ENCODE results near the gene FAM234A. TPM values are rescaled to one million over a fixed set of nuclear protein-coding genes. Genes with fewer than 3 reads are reported as not detected.
"Not testable (repeated sequence)": the region's sequence is repeated elsewhere in the genome, so short reads cannot be mapped to it uniquely, and the experiment has no call there.

FAM234A gene
- polyA plus RNA-seq, 1 donor from 2014 or later: 31.5 TPM

DNA sequence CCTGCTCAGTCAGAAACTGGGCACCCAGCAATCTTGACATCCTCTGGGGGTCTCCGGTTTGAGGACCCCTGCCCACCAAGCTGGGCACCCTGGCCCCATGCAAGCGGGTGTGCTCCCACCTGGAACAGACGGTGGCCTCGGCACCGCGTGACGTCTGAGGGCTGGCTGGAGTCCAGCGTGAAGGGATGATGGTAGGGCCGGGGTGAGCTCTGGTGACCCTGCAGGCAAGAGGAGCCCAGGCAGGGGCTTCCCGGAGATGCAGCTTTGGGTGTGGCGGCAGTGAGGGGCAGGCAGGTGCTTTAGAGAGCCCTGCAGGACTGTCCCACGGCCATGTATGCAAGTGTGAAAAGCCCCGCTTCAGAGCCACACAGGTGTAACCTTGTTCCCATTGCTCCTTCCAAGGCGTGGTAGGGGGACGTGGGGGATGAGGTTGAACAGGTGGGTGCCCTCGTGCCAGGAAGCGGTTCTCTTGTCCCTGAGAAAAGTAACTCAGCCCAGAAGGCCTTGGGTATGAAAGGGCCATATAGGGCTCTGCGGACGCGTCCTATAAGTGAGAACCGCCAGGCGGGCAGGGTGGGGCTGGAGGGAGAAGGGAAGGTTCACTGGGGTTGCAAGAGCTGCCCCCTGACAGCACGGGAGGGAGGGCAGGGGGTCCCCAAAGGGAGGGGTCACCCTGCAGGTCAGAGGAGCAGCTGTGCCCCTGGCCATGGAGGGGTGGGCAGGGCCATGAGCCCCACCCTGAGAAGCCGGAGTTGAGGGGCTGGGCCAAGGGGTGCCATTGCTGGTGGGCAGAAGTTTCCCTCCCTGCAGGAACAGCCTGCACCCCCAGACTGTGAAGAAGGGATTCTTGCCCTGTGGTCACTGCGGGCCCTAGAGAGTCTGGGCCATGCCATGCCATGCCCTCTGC lies 31.9 kb downstream of the FAM234A start:
- Mint-ChIP-seq H3K4me1 (peaks cover 0 to 3% (median 0%) of the 10 kb centered on the region in 3 donors), H3K9me3 (no peaks in the 10 kb centered on the region), H3K27me3 (no peaks in the 10 kb centered on the region), H3K27ac (no peak overlapping the region), H3K4me3 (no peak overlapping the region), H3K36me3 (no peaks in the 10 kb centered on the region)

GRCh38 chr16:267562-267961 lies 32.9 kb downstream of the FAM234A start:
- not testable (repeated sequence) for H3K4me1 Mint-ChIP-seq, H3K27ac Mint-ChIP-seq, H3K9me3 Mint-ChIP-seq, H3K27me3 Mint-ChIP-seq, H3K4me3 Mint-ChIP-seq, H3K36me3 Mint-ChIP-seq

- Mint-ChIP-seq H3K9me3 (no peaks in the 10 kb centered on the region), H3K36me3 (no peaks in the 10 kb centered on the region), H3K27me3 (peaks cover 2% of the 10 kb centered on the region), H3K27ac (no peak overlapping the region), H3K4me3 (no peak overlapping the region), H3K4me1 (peaks cover 0 to 3% (median 0%) of the 10 kb centered on the region in 3 donors)
Measured at GRCh38 chr16:268141-269053, 33.8 kb downstream of the FAM234A start.

- Mint-ChIP-seq H3K4me1 (peaks cover 0 to 3% (median 0%) of the 10 kb centered on the region in 3 donors), H3K27me3 (peaks cover 6% of the 10 kb centered on the region), H3K36me3 (no peaks in the 10 kb centered on the region), H3K27ac (no peak overlapping the region), H3K9me3 (no peaks in the 10 kb centered on the region), H3K4me3 (no peak overlapping the region)
Measured at GRCh38 chr16:269061-269796, 34.6 kb downstream of the FAM234A start.

GRCh38 chr16:270381-271255 lies 36.0 kb downstream of the FAM234A start:
- Mint-ChIP-seq H3K4me3 (no peak overlapping the region), H3K9me3 (no peaks in the 10 kb centered on the region), H3K27me3 (peaks cover 10% of the 10 kb centered on the region), H3K36me3 (no peaks in the 10 kb centered on the region), H3K4me1 (peaks cover 0 to 3% (median 0%) of the 10 kb centered on the region in 3 donors), H3K27ac (no peak overlapping the region)

- Mint-ChIP-seq H3K4me3 (no peak overlapping the region), H3K27ac (no peak overlapping the region), H3K4me1 (peaks cover 0 to 1% (median 0%) of the 10 kb centered on the region in 3 donors)
Measured at GRCh38 chr16:272633-273546, 38.3 kb downstream of the FAM234A start.

DNA sequence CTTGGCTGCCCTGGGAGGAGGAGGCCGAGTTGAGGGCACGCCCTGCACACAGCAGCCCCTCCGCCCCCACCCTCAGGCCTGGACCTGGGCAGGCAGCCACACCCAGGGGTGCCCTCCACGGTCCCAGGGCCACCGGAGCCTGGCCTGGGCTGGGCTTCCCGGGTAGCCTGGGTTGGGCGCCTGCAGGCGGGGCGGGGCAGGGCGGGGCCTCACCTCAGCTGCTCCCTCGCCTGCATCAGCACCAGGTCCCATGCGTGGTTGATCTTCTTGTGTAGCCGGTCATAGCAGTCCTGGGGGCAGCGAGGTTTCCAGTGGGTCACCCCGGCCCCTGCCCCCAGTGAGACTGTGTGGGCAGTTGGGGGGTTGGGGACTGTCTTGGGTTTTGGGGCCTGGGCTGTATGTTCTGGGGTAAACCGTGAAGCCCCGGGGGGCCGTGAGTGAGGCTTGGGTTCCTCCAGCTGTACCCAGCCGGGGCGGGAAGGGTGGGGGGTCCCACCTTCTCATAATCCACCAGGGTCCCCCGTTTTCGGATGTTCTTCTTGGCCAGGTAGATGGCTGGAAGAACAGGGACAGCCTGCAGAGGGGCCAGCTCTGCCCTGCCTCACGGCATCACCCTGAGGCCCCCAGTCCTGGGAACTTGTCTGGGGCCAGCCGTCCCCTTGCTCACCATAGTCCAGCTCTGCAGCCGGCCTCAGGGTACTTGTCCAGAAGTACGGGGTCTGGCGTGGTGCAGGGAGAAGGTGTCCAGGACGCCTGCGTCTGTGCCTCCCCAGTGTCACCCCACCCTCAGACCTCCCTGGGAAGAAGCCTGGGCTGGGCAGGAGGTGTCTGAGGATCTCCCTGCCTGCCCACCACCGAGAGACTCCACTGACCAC lies 39.2 kb downstream of the FAM234A start:
- Mint-ChIP-seq H3K4me3 (peak overlapping the region in 1 of 4 donors; percentile 23), H3K4me1 (peaks cover 0 to 1% (median 0%) of the 10 kb centered on the region in 3 donors), H3K27me3 (peaks cover 25% of the 10 kb centered on the region), H3K36me3 (no peaks in the 10 kb centered on the region), H3K27ac (no peak overlapping the region), H3K9me3 (no peaks in the 10 kb centered on the region)

More at GRCh38 chr16:272633-273546, 38.3 kb downstream of the FAM234A start:
- H3K9me3 Mint-ChIP-seq: no peaks in the 10 kb centered on the region
- H3K36me3 Mint-ChIP-seq: no peaks in the 10 kb centered on the region
- H3K27me3 Mint-ChIP-seq: peaks cover 21% of the 10 kb centered on the region

- Mint-ChIP-seq H3K27me3 (peaks cover 30% of the 10 kb centered on the region), H3K27ac (no peak overlapping the region), H3K9me3 (no peaks in the 10 kb centered on the region), H3K36me3 (no peaks in the 10 kb centered on the region), H3K4me3 (peak overlapping the region in 3 of 4 donors; percentile 59 to 78 (median 72)), H3K4me1 (peaks cover 0 to 3% (median 0%) of the 10 kb centered on the region in 3 donors)
Measured at GRCh38 chr16:275041-275641, 40.5 kb downstream of the FAM234A start.

GRCh38 chr16:275786-276232 lies 41.2 kb downstream of the FAM234A start, which contains the start of gene RGS11:
Gene RGS11, minus strand, starts transcription at chr16:275944. Its CDS starts 33 bp downstream, at chr16:275911.
- peak within 1 kb of the TSS in 3 of 4 donors; percentile 59 to 82 (median 78) for H3K4me3 Mint-ChIP-seq
- peak within 1 kb of the TSS in 1 of 3 donors; percentile 74 for H3K27ac Mint-ChIP-seq
- H3K4me1 Mint-ChIP-seq: peaks cover 0 to 3% (median 0%) of the 10 kb centered on the region in 3 donors
- peaks cover 30% of the 10 kb centered on the region for H3K27me3 Mint-ChIP-seq
- H3K36me3 Mint-ChIP-seq: no peaks in the 10 kb centered on the region
- no peaks in the 10 kb centered on the region for H3K9me3 Mint-ChIP-seq

GRCh38 chr16:276426-277077 lies 41.9 kb downstream of the FAM234A start:
- H3K9me3 Mint-ChIP-seq: no peaks in the 10 kb centered on the region

GRCh38 chr16:278863-279366 lies 44.3 kb downstream of the FAM234A start:
- no peak overlapping the region for H3K27ac Mint-ChIP-seq

More at GRCh38 chr16:276426-277077, 41.9 kb downstream of the FAM234A start:
- Mint-ChIP-seq H3K27me3 (peaks cover 32% of the 10 kb centered on the region), H3K27ac (peak overlapping the region in 1 of 3 donors; percentile 74), H3K4me3 (peak overlapping the region in 3 of 4 donors; percentile 58 to 82 (median 76)), H3K4me1 (peaks cover 0 to 3% (median 0%) of the 10 kb centered on the region in 3 donors), H3K36me3 (no peaks in the 10 kb centered on the region)

More at GRCh38 chr16:278863-279366, 44.3 kb downstream of the FAM234A start:
- H3K9me3 Mint-ChIP-seq: no peaks in the 10 kb centered on the region
- H3K36me3 Mint-ChIP-seq: no peaks in the 10 kb centered on the region
- H3K27me3 Mint-ChIP-seq: peaks cover 34% of the 10 kb centered on the region
- peaks cover 0 to 3% (median 0%) of the 10 kb centered on the region in 3 donors for H3K4me1 Mint-ChIP-seq
- no peak overlapping the region for H3K4me3 Mint-ChIP-seq

All from IgD-negative memory B cell (primary cell).